Measurements from ENCODE around the gene CRTC3.

Gene CRTC3

GRCh38 chr15:90483012-90483307 lies 46.8 kb upstream of the CRTC3 start:
- Histone ChIP-seq H2BK120ac (ENCODE audit: insufficient read depth, low read length, poor library complexity) (no peak overlapping the region), H2BK12ac (ENCODE audit: low read length) (no peak overlapping the region), H4K91ac (ENCODE audit: low read depth, low read length) (no peak overlapping the region), H4K12ac (ENCODE audit: low read depth, low read length) (no peak overlapping the region), H3K27ac (ENCODE audit: low read depth, low read length) (no peak overlapping the region), H3K79me2 (ENCODE audit: control insufficient read depth, insufficient read depth, low read length, poor library complexity) (peaks cover 3% of the 10 kb centered on the region), H3K4me2 (ENCODE audit: low read length) (no peak overlapping the region), H2AFZ (ENCODE audit: insufficient read depth, low read length, poor library complexity) (no peak overlapping the region), H3K9me3 (ENCODE audit: insufficient read depth, low read depth, low read length) (no peaks in the 10 kb centered on the region), H3K79me1 (ENCODE audit: low read length) (peaks cover 19% of the 10 kb centered on the region), H2AK5ac (ENCODE audit: low read length) (no peak overlapping the region), H3K4me3 (ENCODE audit: low read depth, low read length) (no peak overlapping the region), H3K23ac (ENCODE audit: low read length) (no peak overlapping the region), H3K4ac (ENCODE audit: low read depth, low read length) (no peak overlapping the region), H4K8ac (ENCODE audit: low read depth, low read length) (no peak overlapping the region), H3K18ac (ENCODE audit: low read length) (no peak overlapping the region), H3K4me1 (ENCODE audit: control insufficient read depth in 1 of 2, insufficient read depth in 2 of 2, low read length in 2 of 2) (peaks cover 18 to 19% of the 10 kb centered on the region in 2 experiments), H3K27me3 (ENCODE audit: insufficient read depth, low read length) (no peaks in the 10 kb centered on the region), H2BK5ac (ENCODE audit: low read depth, low read length, poor library complexity) (no peak overlapping the region), H3K9ac (ENCODE audit: low read length) (no peak overlapping the region), H3K14ac (ENCODE audit: low read length) (no peak overlapping the region), H3K36me3 (ENCODE audit: control insufficient read depth in 1 of 2, insufficient read depth in 2 of 2, low read length in 2 of 2) (peaks cover 30 to 39% of the 10 kb centered on the region in 2 experiments)
- no CpG with 5 or more reads among the region's 1 CpG for WGBS (ENCODE audit: extremely low coverage, insufficient coverage, insufficient read length)
- no peak for DNase-seq

- peaks cover 19% of the 10 kb centered on the region for H3K79me1 ChIP-seq (ENCODE audit: low read length)
- no peak overlapping the region for H3K4me2 ChIP-seq (ENCODE audit: low read length)
- no peak overlapping the region for H2BK120ac ChIP-seq (ENCODE audit: insufficient read depth, low read length, poor library complexity)
- no peak overlapping the region for H3K18ac ChIP-seq (ENCODE audit: low read length)
- H3K27me3 ChIP-seq (ENCODE audit: insufficient read depth, low read length) = no peaks in the 10 kb centered on the region
- no peak overlapping the region for H2BK12ac ChIP-seq (ENCODE audit: low read length)
- DNase-seq = no peak
- no peak overlapping the region for H4K8ac ChIP-seq (ENCODE audit: low read depth, low read length)
- H3K9ac ChIP-seq (ENCODE audit: low read length) = no peak overlapping the region
- no peak overlapping the region for H3K27ac ChIP-seq (ENCODE audit: low read depth, low read length)
- no peak overlapping the region for H3K4me3 ChIP-seq (ENCODE audit: low read depth, low read length)
- H3K14ac ChIP-seq (ENCODE audit: low read length) = no peak overlapping the region
- no peak overlapping the region for H3K23ac ChIP-seq (ENCODE audit: low read length)
- no peaks in the 10 kb centered on the region for H3K9me3 ChIP-seq (ENCODE audit: insufficient read depth, low read depth, low read length)
- no CpG with 5 or more reads among the region's 2 CpGs for WGBS (ENCODE audit: extremely low coverage, insufficient coverage, insufficient read length)
- H2BK5ac ChIP-seq (ENCODE audit: low read depth, low read length, poor library complexity) = no peak overlapping the region
- H4K91ac ChIP-seq (ENCODE audit: low read depth, low read length) = no peak overlapping the region
- H3K79me2 ChIP-seq (ENCODE audit: control insufficient read depth, insufficient read depth, low read length, poor library complexity) = peaks cover 3% of the 10 kb centered on the region
- no peak overlapping the region for H3K4ac ChIP-seq (ENCODE audit: low read depth, low read length)
- H4K12ac ChIP-seq (ENCODE audit: low read depth, low read length) = no peak overlapping the region
- no peak overlapping the region for H2AK5ac ChIP-seq (ENCODE audit: low read length)
- H2AFZ ChIP-seq (ENCODE audit: insufficient read depth, low read length, poor library complexity) = no peak overlapping the region
- H3K4me1 ChIP-seq (ENCODE audit: control insufficient read depth in 1 of 2, insufficient read depth in 2 of 2, low read length in 2 of 2) = peaks cover 18% of the 10 kb centered on the region in 2 experiments
- H3K36me3 ChIP-seq (ENCODE audit: control insufficient read depth in 1 of 2, insufficient read depth in 2 of 2, low read length in 2 of 2) = peaks cover 29 to 40% of the 10 kb centered on the region in 2 experiments
Observed at GRCh38 chr15:90483637-90484036, 46.1 kb upstream of the CRTC3 start.

- Histone ChIP-seq H3K4me3 (ENCODE audit: low read depth, low read length) (no peak overlapping the region), H4K8ac (ENCODE audit: low read depth, low read length) (no peak overlapping the region), H2AFZ (ENCODE audit: insufficient read depth, low read length, poor library complexity) (no peak overlapping the region), H4K12ac (ENCODE audit: low read depth, low read length) (no peak overlapping the region), H3K79me1 (ENCODE audit: low read length) (peaks cover 2% of the 10 kb centered on the region), H3K9me3 (ENCODE audit: insufficient read depth, low read depth, low read length) (no peaks in the 10 kb centered on the region), H2BK12ac (ENCODE audit: low read length) (no peak overlapping the region), H3K14ac (ENCODE audit: low read length) (no peak overlapping the region), H2BK120ac (ENCODE audit: insufficient read depth, low read length, poor library complexity) (no peak overlapping the region), H3K9ac (ENCODE audit: low read length) (no peak overlapping the region), H3K18ac (ENCODE audit: low read length) (peak overlapping the region; percentile 20), H3K27ac (ENCODE audit: low read depth, low read length) (no peak overlapping the region), H3K4ac (ENCODE audit: low read depth, low read length) (no peak overlapping the region), H3K4me2 (ENCODE audit: low read length) (no peak overlapping the region), H3K27me3 (ENCODE audit: insufficient read depth, low read length) (no peaks in the 10 kb centered on the region), H3K36me3 (ENCODE audit: control insufficient read depth in 1 of 2, insufficient read depth in 2 of 2, low read length in 2 of 2) (peaks cover 35 to 52% of the 10 kb centered on the region in 2 experiments), H3K4me1 (ENCODE audit: control insufficient read depth in 1 of 2, insufficient read depth in 2 of 2, low read length in 2 of 2) (no peaks in the 10 kb centered on the region), H4K91ac (ENCODE audit: low read depth, low read length) (no peak overlapping the region), H2AK5ac (ENCODE audit: low read length) (no peak overlapping the region), H3K79me2 (ENCODE audit: control insufficient read depth, insufficient read depth, low read length, poor library complexity) (no peaks in the 10 kb centered on the region), H2BK5ac (ENCODE audit: low read depth, low read length, poor library complexity) (no peak overlapping the region), H3K23ac (ENCODE audit: low read length) (no peak overlapping the region)
- no peak for DNase-seq
- no CpG with 5 or more reads among the region's 8 CpGs for WGBS (ENCODE audit: extremely low coverage, insufficient coverage, insufficient read length)
Observed at GRCh38 chr15:90487186-90487585, 42.5 kb upstream of the CRTC3 start.

- no CpG with 5 or more reads among the region's 1 CpG for WGBS (ENCODE audit: extremely low coverage, insufficient coverage, insufficient read length)
- Histone ChIP-seq H4K91ac (ENCODE audit: low read depth, low read length) (no peak overlapping the region), H2BK12ac (ENCODE audit: low read length) (no peak overlapping the region), H2BK120ac (ENCODE audit: insufficient read depth, low read length, poor library complexity) (peak overlapping the region; percentile 21), H3K79me2 (ENCODE audit: control insufficient read depth, insufficient read depth, low read length, poor library complexity) (no peaks in the 10 kb centered on the region), H3K14ac (ENCODE audit: low read length) (no peak overlapping the region), H2AK5ac (ENCODE audit: low read length) (no peak overlapping the region), H3K4me3 (ENCODE audit: low read depth, low read length) (no peak overlapping the region), H2AFZ (ENCODE audit: insufficient read depth, low read length, poor library complexity) (no peak overlapping the region), H3K79me1 (ENCODE audit: low read length) (peaks cover 2% of the 10 kb centered on the region), H3K23ac (ENCODE audit: low read length) (no peak overlapping the region), H3K18ac (ENCODE audit: low read length) (no peak overlapping the region), H3K36me3 (ENCODE audit: control insufficient read depth in 1 of 2, insufficient read depth in 2 of 2, low read length in 2 of 2) (peaks cover 38 to 57% of the 10 kb centered on the region in 2 experiments), H3K4ac (ENCODE audit: low read depth, low read length) (no peak overlapping the region), H2BK5ac (ENCODE audit: low read depth, low read length, poor library complexity) (peak overlapping the region; percentile 73), H3K27me3 (ENCODE audit: insufficient read depth, low read length) (no peaks in the 10 kb centered on the region), H3K9ac (ENCODE audit: low read length) (no peak overlapping the region), H4K12ac (ENCODE audit: low read depth, low read length) (no peak overlapping the region), H3K27ac (ENCODE audit: low read depth, low read length) (peak overlapping the region; percentile 29), H4K8ac (ENCODE audit: low read depth, low read length) (no peak overlapping the region), H3K4me1 (ENCODE audit: control insufficient read depth in 1 of 2, insufficient read depth in 2 of 2, low read length in 2 of 2) (no peaks in the 10 kb centered on the region), H3K4me2 (ENCODE audit: low read length) (no peak overlapping the region), H3K9me3 (ENCODE audit: insufficient read depth, low read depth, low read length) (no peaks in the 10 kb centered on the region)
- DNase-seq = no peak
Observed at GRCh38 chr15:90489514-90489913, 40.2 kb upstream of the CRTC3 start.
